ENCODE measurements around the gene ZNRF1. TPM values are rescaled to one million over a fixed set of nuclear protein-coding genes. Genes with fewer than 3 reads are reported as not detected.

ZNRF1 gene
- total and polyA plus RNA-seq, 2 of the 8 experiments (the other 6 are each of a cell fraction or from before 2014, with no cell fraction given), result 33.5 to 52.9 TPM

GRCh38 chr16:75000481-75001081 is 1.8 kb downstream of the ZNRF1 start (continued):
- TF ChIP-seq, protein P1, sequence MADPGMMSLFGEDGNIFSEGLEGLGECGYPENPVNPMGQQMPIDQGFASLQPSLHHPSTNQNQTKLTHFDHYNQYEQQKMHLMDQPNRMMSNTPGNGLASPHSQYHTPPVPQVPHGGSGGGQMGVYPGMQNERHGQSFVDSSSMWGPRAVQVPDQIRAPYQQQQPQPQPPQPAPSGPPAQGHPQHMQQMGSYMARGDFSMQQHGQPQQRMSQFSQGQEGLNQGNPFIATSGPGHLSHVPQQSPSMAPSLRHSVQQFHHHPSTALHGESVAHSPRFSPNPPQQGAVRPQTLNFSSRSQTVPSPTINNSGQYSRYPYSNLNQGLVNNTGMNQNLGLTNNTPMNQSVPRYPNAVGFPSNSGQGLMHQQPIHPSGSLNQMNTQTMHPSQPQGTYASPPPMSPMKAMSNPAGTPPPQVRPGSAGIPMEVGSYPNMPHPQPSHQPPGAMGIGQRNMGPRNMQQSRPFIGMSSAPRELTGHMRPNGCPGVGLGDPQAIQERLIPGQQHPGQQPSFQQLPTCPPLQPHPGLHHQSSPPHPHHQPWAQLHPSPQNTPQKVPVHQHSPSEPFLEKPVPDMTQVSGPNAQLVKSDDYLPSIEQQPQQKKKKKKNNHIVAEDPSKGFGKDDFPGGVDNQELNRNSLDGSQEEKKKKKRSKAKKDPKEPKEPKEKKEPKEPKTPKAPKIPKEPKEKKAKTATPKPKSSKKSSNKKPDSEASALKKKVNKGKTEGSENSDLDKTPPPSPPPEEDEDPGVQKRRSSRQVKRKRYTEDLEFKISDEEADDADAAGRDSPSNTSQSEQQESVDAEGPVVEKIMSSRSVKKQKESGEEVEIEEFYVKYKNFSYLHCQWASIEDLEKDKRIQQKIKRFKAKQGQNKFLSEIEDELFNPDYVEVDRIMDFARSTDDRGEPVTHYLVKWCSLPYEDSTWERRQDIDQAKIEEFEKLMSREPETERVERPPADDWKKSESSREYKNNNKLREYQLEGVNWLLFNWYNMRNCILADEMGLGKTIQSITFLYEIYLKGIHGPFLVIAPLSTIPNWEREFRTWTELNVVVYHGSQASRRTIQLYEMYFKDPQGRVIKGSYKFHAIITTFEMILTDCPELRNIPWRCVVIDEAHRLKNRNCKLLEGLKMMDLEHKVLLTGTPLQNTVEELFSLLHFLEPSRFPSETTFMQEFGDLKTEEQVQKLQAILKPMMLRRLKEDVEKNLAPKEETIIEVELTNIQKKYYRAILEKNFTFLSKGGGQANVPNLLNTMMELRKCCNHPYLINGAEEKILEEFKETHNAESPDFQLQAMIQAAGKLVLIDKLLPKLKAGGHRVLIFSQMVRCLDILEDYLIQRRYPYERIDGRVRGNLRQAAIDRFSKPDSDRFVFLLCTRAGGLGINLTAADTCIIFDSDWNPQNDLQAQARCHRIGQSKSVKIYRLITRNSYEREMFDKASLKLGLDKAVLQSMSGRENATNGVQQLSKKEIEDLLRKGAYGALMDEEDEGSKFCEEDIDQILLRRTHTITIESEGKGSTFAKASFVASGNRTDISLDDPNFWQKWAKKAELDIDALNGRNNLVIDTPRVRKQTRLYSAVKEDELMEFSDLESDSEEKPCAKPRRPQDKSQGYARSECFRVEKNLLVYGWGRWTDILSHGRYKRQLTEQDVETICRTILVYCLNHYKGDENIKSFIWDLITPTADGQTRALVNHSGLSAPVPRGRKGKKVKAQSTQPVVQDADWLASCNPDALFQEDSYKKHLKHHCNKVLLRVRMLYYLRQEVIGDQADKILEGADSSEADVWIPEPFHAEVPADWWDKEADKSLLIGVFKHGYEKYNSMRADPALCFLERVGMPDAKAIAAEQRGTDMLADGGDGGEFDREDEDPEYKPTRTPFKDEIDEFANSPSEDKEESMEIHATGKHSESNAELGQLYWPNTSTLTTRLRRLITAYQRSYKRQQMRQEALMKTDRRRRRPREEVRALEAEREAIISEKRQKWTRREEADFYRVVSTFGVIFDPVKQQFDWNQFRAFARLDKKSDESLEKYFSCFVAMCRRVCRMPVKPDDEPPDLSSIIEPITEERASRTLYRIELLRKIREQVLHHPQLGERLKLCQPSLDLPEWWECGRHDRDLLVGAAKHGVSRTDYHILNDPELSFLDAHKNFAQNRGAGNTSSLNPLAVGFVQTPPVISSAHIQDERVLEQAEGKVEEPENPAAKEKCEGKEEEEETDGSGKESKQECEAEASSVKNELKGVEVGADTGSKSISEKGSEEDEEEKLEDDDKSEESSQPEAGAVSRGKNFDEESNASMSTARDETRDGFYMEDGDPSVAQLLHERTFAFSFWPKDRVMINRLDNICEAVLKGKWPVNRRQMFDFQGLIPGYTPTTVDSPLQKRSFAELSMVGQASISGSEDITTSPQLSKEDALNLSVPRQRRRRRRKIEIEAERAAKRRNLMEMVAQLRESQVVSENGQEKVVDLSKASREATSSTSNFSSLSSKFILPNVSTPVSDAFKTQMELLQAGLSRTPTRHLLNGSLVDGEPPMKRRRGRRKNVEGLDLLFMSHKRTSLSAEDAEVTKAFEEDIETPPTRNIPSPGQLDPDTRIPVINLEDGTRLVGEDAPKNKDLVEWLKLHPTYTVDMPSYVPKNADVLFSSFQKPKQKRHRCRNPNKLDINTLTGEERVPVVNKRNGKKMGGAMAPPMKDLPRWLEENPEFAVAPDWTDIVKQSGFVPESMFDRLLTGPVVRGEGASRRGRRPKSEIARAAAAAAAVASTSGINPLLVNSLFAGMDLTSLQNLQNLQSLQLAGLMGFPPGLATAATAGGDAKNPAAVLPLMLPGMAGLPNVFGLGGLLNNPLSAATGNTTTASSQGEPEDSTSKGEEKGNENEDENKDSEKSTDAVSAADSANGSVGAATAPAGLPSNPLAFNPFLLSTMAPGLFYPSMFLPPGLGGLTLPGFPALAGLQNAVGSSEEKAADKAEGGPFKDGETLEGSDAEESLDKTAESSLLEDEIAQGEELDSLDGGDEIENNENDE (IDR thresholded peaks at IDR 0.05; ENCODE audit: insufficient replicate concordance, low read length), result no peak
- peak; percentile 26; the same call in 1 of the 2 replicates for TF ChIP-seq YY1 (IDR thresholded peaks at IDR 0.05; ENCODE audit: low read depth, low read length)
- TF ChIP-seq RFX5 (IDR thresholded peaks at IDR 0.05; ENCODE audit: borderline replicate concordance, low read depth, low read length), result no peak

Data from H1 (cell line).